H9 (cell line): ENCODE results near the gene TTC32. TPM values are rescaled to one million over a fixed set of nuclear protein-coding genes. Genes with fewer than 3 reads are reported as not detected.
A peak's percentile ranks its signal among the peaks of the same experiment; 100 is the strongest.

Experiments used
- DNase-seq: peaks from one replicate; pipeline ENCODE4 v3.0.0-alpha.2; 2017
- H2AFZ ChIP-seq: one replicate; pipeline ENCODE4 v1.6.1; 2013; ENCODE audit warnings: mild to moderate bottlenecking, low read length, control low read depth, moderate library complexity
- H2AK5ac ChIP-seq: 2 replicates; pipeline ENCODE4 v1.6.1; 2013; ENCODE audit warnings: low read length, control low read depth, mixed read lengths; ENCODE audit not compliant: insufficient read length
- H2BK120ac ChIP-seq: one replicate; pipeline ENCODE4 v1.6.1; 2013; ENCODE audit warnings: low read depth, mild to moderate bottlenecking, low read length, control low read depth, inconsistent platforms; ENCODE audit not compliant: poor library complexity, severe bottlenecking
- H2BK12ac ChIP-seq: 2 replicates; pipeline ENCODE4 v1.6.1; 2013; ENCODE audit warnings: low read length, control low read depth, mixed read lengths, low read depth; ENCODE audit not compliant: insufficient read length
- H2BK15ac ChIP-seq: 2 replicates; pipeline ENCODE4 v1.6.1; 2013; ENCODE audit warnings: low read depth, low read length, control low read depth
- H2BK20ac ChIP-seq: one replicate; pipeline ENCODE4 v1.6.1; 2013; ENCODE audit warnings: low read depth, mild to moderate bottlenecking, low read length, control low read depth, inconsistent platforms; ENCODE audit not compliant: poor library complexity, severe bottlenecking
- H2BK5ac ChIP-seq: 2 replicates; pipeline ENCODE4 v1.6.1; 2013; ENCODE audit warnings: low read length, control low read depth, mixed read lengths; ENCODE audit not compliant: insufficient read length
- H3K14ac ChIP-seq: 2 replicates; pipeline ENCODE4 v1.6.1; 2013; ENCODE audit warnings: low read length, control low read depth; ENCODE audit not compliant: insufficient read depth
- H3K18ac ChIP-seq: 2 replicates; pipeline ENCODE4 v1.6.1; 2013; ENCODE audit warnings: low read depth, mild to moderate bottlenecking, mixed read lengths, low read length, control low read depth; ENCODE audit not compliant: insufficient read length
- H3K23ac ChIP-seq: 2 replicates; pipeline ENCODE4 v1.6.1; 2013; ENCODE audit warnings: low read length, control low read depth, mixed read lengths, low read depth; ENCODE audit not compliant: insufficient read length
- H3K23me2 ChIP-seq: 2 replicates; pipeline ENCODE4 v1.6.1; 2013; ENCODE audit warnings: low read depth, mild to moderate bottlenecking, mixed read lengths, low read length, control low read depth; ENCODE audit not compliant: insufficient read length, poor library complexity, severe bottlenecking
- H3K27ac ChIP-seq: 2 replicates; pipeline ENCODE4 v1.5.1; 2013; ENCODE audit warnings: low read length, control low read depth, mixed read lengths, low read depth; ENCODE audit not compliant: insufficient read length
- H3K27me3 ChIP-seq: 2 replicates; pipeline ENCODE4 v1.6.1; 2013; ENCODE audit warnings: low read length, control low read depth, inconsistent platforms; ENCODE audit not compliant: insufficient read depth
- H3K4ac ChIP-seq: 2 replicates; pipeline ENCODE4 v1.6.1; 2013; ENCODE audit warnings: low read depth, mild to moderate bottlenecking, control low read depth, inconsistent platforms, low read length, moderate library complexity
- H3K4me1 ChIP-seq: 2 replicates; pipeline ENCODE4 v1.6.1; 2013; ENCODE audit warnings: low read length, control low read depth, inconsistent platforms; ENCODE audit not compliant: insufficient read depth
- H3K4me2 ChIP-seq: 2 replicates; pipeline ENCODE4 v1.6.1; 2013; ENCODE audit warnings: low read length, control low read depth, mixed read lengths; ENCODE audit not compliant: insufficient read length, insufficient read depth
- H3K56ac ChIP-seq: 2 replicates; pipeline ENCODE4 v1.6.1; 2013; ENCODE audit warnings: low read depth, mild to moderate bottlenecking, mixed read lengths, low read length, control low read depth; ENCODE audit not compliant: insufficient read length
- H3K79me1 ChIP-seq: 2 replicates; pipeline ENCODE4 v1.6.1; 2013; ENCODE audit warnings: low read depth, mild to moderate bottlenecking, moderate library complexity, low read length, control low read depth, inconsistent platforms; ENCODE audit not compliant: insufficient read depth, poor library complexity, severe bottlenecking
- H3K79me2 ChIP-seq: 2 replicates; pipeline ENCODE4 v1.6.1; 2013; ENCODE audit warnings: low read length, control low read depth, inconsistent platforms; ENCODE audit not compliant: insufficient read depth
- H3K9ac ChIP-seq: 2 replicates; pipeline ENCODE4 v1.6.1; 2013; ENCODE audit warnings: low read length, control low read depth, mixed read lengths; ENCODE audit not compliant: insufficient read length; ENCODE audit errors: extremely low read depth
- H3K9me3 ChIP-seq: one replicate; pipeline ENCODE4 v1.6.1; 2013; ENCODE audit warnings: low read depth, low read length, inconsistent platforms; ENCODE audit not compliant: control insufficient read depth
- H3T11ph ChIP-seq: one replicate; pipeline ENCODE4 v1.6.1; 2013; ENCODE audit warnings: mild to moderate bottlenecking, low read length, control low read depth, inconsistent platforms
- H4K20me1 ChIP-seq: one replicate; pipeline ENCODE4 v1.6.1; 2013; ENCODE audit not compliant: control insufficient read depth, insufficient read length, insufficient read depth
- H4K5ac ChIP-seq: 2 replicates; pipeline ENCODE4 v1.6.1; 2013; ENCODE audit warnings: low read depth, mild to moderate bottlenecking, mixed read lengths, low read length, control low read depth; ENCODE audit not compliant: insufficient read length
- H4K8ac ChIP-seq: replicated peaks from 2 replicates; pipeline ENCODE4 v1.6.1; 2013; ENCODE audit warnings: low read length, control low read depth, mixed read lengths, low read depth; ENCODE audit not compliant: insufficient read length
- H4K91ac ChIP-seq: 2 replicates; pipeline ENCODE4 v1.6.1; 2013; ENCODE audit warnings: low read depth, mild to moderate bottlenecking, moderate library complexity, mixed read lengths, low read length, control low read depth; ENCODE audit not compliant: insufficient read length
- H3K27ac Mint-ChIP-seq, 3 experiments: 2 replicates in 2 of 3; 3 replicates in 1 of 3; pipeline ENCODE4 v1.8.0; 2020 to 2021; ENCODE audit warnings: mixed read lengths in 3 of 3, mild to moderate bottlenecking in 1 of 3, moderate library complexity in 1 of 3
- H3K27me3 Mint-ChIP-seq: 2 replicates; pipeline ENCODE4 v1.8.0; 2021; ENCODE audit warnings: low read depth, mild to moderate bottlenecking, moderate library complexity, mixed read lengths
- H3K36me3 Mint-ChIP-seq, 3 experiments: 2 replicates in 2 of 3; 3 replicates in 1 of 3; pipeline ENCODE4 v1.8.0; 2020 to 2021; ENCODE audit warnings: low read depth in 3 of 3, mixed read lengths in 3 of 3; ENCODE audit not compliant: insufficient read depth in 1 of 3
- H3K4me1 Mint-ChIP-seq, 2 experiments: 2 replicates each; pipeline ENCODE4 v1.8.0; 2020; ENCODE audit warnings: mixed read lengths in 2 of 2
- H3K4me3 Mint-ChIP-seq, 2 experiments: 2 replicates in 1 of 2; 3 replicates in 1 of 2; pipeline ENCODE4 v1.8.0; 2020 to 2021; ENCODE audit warnings: mild to moderate bottlenecking in 2 of 2, mixed read lengths in 2 of 2, moderate library complexity in 1 of 2
- H3K9me3 Mint-ChIP-seq, 2 experiments: 2 replicates in 1 of 2; 3 replicates in 1 of 2; pipeline ENCODE4 v1.8.0; 2020; ENCODE audit warnings: mild to moderate bottlenecking in 2 of 2, mixed read lengths in 2 of 2, moderate library complexity in 1 of 2
- CTCF ChIP-seq: fragments of 200-600 bp; sonication (generic); conservative IDR thresholded peaks from 3 replicates; pipeline ENCODE4 v1.8.0; 2021; ENCODE audit warnings: antibody characterized with exemption, mild to moderate bottlenecking
- WGBS: extraction: QIAGEN DNeasy Blood & Tissue Kit; methylation state at CpG from one replicate; pipeline ENCODE4 v1.1.7; 2013; ENCODE audit warnings: missing lambda C conversion rate, low lambda C conversion rate, mixed read lengths; ENCODE audit not compliant: insufficient read length; ENCODE audit errors: extremely low coverage; 5-methylcytosine and 5-hydroxymethylcytosine counted together
- total RNA-seq: library from RNA; stranded (reverse); gene quantifications from 2 replicates; pipeline ENCODE4 v1.2.1, GENCODE V29; 2021

TTC32 gene
- total RNA-seq, 1 experiment from 2014 or later: 8.9 TPM

- no peak for TF ChIP-seq CTCF
- H3K56ac ChIP-seq: no peak overlapping the region
- no peak overlapping the region for H4K91ac ChIP-seq
- H3K79me2 ChIP-seq: no peaks in the 10 kb centered on the region
- no peak overlapping the region for H2BK120ac ChIP-seq
- H2BK12ac ChIP-seq: no peak overlapping the region
- H2AK5ac ChIP-seq: no peak overlapping the region
- H3K9ac ChIP-seq: no peak overlapping the region
- H4K5ac ChIP-seq: no peak overlapping the region
- Mint-ChIP-seq H3K36me3 (no peaks in the 10 kb centered on the region; a peak in 1 of 7 replicates), H3K9me3 (no peaks in the 10 kb centered on the region), H3K4me1 (peaks cover 4 to 15% of the 10 kb centered on the region in 2 experiments), H3K4me3 (peak overlapping the region; percentile 74 to 82; a peak in 3 of 5 replicates), H3K27me3 (peaks cover 50% of the 10 kb centered on the region), H3K27ac (no peak overlapping the region)
- no peak overlapping the region for H3K14ac ChIP-seq
- H3K23ac ChIP-seq: no peak overlapping the region
- H3K18ac ChIP-seq: no peak overlapping the region
- no peak overlapping the region for H3T11ph ChIP-seq
- no peak overlapping the region for H3K4ac ChIP-seq
- H4K20me1 ChIP-seq: no peaks in the 10 kb centered on the region
- H2BK5ac ChIP-seq: no peak overlapping the region
- H3K27me3 ChIP-seq: peaks cover 5% of the 10 kb centered on the region; the same call in 1 of the 2 replicates
- H2BK15ac ChIP-seq: no peak overlapping the region
- WGBS: no CpG with 5 or more reads among the region's 7 CpGs
- H3K4me1 ChIP-seq: no peaks in the 10 kb centered on the region
- H3K27ac ChIP-seq: no peak overlapping the region
- no peak overlapping the region for H4K8ac ChIP-seq
- no peak overlapping the region for H2BK20ac ChIP-seq
- H3K79me1 ChIP-seq: no peaks in the 10 kb centered on the region
- DNase-seq: no peak
- H3K23me2 ChIP-seq: peaks cover 8% of the 10 kb centered on the region
- H3K4me2 ChIP-seq: peak overlapping the region; percentile 74
- no peak overlapping the region for H2AFZ ChIP-seq
- no peaks in the 10 kb centered on the region for H3K9me3 ChIP-seq
These were observed 33.6 kb downstream of the TTC32 start for GRCh38 chr2:19868224-19868623.
